ENCODE measurements around the gene CACNA1A.
"Not testable (repeated sequence)": the region's sequence is repeated elsewhere in the genome, so short reads cannot be mapped to it uniquely, and the experiment has no call there.

- not testable (repeated sequence) for TF ChIP-seq SETDB1 (CRISPR knock-in tag; IDR thresholded peaks at IDR 0.05; ENCODE audit: borderline replicate concordance); ZEB1 (IDR thresholded peaks at IDR 0.05; ENCODE audit: insufficient replicate concordance, low read depth); SMAD9 (CRISPR knock-in tag; IDR thresholded peaks at IDR 0.05); U2AF2 (IDR thresholded peaks at IDR 0.05; ENCODE audit: low read depth, low read length); POLR2A (IDR thresholded peaks at IDR 0.05; ENCODE audit: insufficient read depth in 1 of 2, low read depth in 2 of 2, low read length in 2 of 2); HNRNPL (IDR thresholded peaks at IDR 0.05; ENCODE audit: low read depth, low read length); ZNF44 (CRISPR knock-in tag; IDR thresholded peaks at IDR 0.05); POLR2AphosphoS5 (IDR thresholded peaks at IDR 0.05; ENCODE audit: low read depth, low read length)
- TF ChIP-seq, protein P1, sequence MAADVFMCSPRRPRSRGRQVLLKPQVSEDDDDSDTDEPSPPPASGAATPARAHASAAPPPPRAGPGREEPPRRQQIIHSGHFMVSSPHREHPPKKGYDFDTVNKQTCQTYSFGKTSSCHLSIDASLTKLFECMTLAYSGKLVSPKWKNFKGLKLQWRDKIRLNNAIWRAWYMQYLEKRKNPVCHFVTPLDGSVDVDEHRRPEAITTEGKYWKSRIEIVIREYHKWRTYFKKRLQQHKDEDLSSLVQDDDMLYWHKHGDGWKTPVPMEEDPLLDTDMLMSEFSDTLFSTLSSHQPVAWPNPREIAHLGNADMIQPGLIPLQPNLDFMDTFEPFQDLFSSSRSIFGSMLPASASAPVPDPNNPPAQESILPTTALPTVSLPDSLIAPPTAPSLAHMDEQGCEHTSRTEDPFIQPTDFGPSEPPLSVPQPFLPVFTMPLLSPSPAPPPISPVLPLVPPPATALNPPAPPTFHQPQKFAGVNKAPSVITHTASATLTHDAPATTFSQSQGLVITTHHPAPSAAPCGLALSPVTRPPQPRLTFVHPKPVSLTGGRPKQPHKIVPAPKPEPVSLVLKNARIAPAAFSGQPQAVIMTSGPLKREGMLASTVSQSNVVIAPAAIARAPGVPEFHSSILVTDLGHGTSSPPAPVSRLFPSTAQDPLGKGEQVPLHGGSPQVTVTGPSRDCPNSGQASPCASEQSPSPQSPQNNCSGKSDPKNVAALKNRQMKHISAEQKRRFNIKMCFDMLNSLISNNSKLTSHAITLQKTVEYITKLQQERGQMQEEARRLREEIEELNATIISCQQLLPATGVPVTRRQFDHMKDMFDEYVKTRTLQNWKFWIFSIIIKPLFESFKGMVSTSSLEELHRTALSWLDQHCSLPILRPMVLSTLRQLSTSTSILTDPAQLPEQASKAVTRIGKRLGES (CRISPR knock-in tag; IDR thresholded peaks at IDR 0.05; ENCODE audit: borderline replicate concordance), result not testable (repeated sequence)
- TF ChIP-seq, protein P2, sequence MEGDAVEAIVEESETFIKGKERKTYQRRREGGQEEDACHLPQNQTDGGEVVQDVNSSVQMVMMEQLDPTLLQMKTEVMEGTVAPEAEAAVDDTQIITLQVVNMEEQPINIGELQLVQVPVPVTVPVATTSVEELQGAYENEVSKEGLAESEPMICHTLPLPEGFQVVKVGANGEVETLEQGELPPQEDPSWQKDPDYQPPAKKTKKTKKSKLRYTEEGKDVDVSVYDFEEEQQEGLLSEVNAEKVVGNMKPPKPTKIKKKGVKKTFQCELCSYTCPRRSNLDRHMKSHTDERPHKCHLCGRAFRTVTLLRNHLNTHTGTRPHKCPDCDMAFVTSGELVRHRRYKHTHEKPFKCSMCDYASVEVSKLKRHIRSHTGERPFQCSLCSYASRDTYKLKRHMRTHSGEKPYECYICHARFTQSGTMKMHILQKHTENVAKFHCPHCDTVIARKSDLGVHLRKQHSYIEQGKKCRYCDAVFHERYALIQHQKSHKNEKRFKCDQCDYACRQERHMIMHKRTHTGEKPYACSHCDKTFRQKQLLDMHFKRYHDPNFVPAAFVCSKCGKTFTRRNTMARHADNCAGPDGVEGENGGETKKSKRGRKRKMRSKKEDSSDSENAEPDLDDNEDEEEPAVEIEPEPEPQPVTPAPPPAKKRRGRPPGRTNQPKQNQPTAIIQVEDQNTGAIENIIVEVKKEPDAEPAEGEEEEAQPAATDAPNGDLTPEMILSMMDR (CRISPR knock-in tag; IDR thresholded peaks at IDR 0.05), result not testable (repeated sequence)
- TF ChIP-seq, protein P3, sequence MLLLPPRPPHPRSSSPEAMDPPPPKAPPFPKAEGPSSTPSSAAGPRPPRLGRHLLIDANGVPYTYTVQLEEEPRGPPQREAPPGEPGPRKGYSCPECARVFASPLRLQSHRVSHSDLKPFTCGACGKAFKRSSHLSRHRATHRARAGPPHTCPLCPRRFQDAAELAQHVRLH (CRISPR knock-in tag; IDR thresholded peaks at IDR 0.05; ENCODE audit: borderline replicate concordance, low read depth), result not testable (repeated sequence)
- TF ChIP-seq, protein P4, sequence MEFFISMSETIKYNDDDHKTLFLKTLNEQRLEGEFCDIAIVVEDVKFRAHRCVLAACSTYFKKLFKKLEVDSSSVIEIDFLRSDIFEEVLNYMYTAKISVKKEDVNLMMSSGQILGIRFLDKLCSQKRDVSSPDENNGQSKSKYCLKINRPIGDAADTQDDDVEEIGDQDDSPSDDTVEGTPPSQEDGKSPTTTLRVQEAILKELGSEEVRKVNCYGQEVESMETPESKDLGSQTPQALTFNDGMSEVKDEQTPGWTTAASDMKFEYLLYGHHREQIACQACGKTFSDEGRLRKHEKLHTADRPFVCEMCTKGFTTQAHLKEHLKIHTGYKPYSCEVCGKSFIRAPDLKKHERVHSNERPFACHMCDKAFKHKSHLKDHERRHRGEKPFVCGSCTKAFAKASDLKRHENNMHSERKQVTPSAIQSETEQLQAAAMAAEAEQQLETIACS (CRISPR knock-in tag; IDR thresholded peaks at IDR 0.05), result not testable (repeated sequence)
Measured at GRCh38 chr19:13166151-13166550, 340.1 kb downstream of the CACNA1A start.

All from HepG2 (cell line).